Activated T-cell treated with anti-CD3 and anti-CD28 coated beads for 4 hours (primary cell): ENCODE results near the gene SPAG5.
"Not testable (repeated sequence)": the region's sequence is repeated elsewhere in the genome, so short reads cannot be mapped to it uniquely, and the experiment has no call there.

ENCODE experiments used
- DNase-seq: peaks from one replicate; pipeline ENCODE4 v3.0.0-alpha.2; 2020

The SPAG5 gene

DNA sequence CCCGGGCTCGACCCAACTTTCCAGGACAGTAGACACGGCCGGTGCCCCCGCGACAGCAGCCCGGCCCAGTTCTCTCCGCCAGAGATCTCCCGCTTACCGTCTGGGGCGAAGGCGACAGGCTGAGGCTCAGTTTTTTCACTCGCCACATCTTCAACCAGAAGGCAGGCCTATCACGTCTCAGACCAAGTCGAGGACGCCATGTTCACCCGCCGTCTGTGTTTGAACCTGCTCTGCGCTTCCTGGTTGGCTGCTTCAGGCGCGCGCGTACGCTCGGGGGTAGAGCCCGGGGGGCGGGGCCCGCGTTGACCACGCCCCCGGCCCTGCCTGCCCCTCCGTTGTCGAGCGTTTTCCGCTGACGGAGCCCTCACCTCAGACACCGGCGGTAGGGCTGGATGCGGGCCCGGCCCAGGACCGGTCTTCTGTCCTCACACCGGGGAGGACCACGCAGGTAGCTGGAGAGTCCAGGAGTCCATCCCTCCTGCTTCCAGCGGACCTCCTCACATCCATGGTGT, at the start of gene SPAG5:
TSS of gene SPAG5 (minus strand) at position 227 of the 512 bp plus-strand sequence. CDS start at position 148, 79 bp downstream.
- DNase-seq, result peak; percentile 91

GRCh38 chr17:28646039-28646754, 47.4 kb upstream of the SPAG5 start:
- DNase-seq, result no peak

DNA sequence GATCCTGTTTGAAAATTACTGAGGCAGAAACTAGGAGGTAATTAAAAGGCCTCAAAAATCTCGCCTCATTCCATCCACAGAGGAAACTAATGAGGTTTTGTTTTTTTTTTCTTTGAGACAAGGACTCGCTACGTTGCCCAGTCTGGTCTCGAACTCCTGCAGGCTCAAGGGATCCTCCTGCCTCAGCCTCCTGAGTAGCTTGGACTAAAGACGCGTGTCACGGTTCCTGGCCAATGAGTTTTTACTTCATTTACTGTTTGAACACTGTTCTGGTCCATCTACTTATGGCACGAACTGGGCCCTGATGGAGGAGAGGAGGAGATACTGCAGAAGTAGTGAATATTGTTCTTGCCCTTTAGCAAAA, 46.7 kb upstream of the SPAG5 start:
- no peak for DNase-seq

DNA sequence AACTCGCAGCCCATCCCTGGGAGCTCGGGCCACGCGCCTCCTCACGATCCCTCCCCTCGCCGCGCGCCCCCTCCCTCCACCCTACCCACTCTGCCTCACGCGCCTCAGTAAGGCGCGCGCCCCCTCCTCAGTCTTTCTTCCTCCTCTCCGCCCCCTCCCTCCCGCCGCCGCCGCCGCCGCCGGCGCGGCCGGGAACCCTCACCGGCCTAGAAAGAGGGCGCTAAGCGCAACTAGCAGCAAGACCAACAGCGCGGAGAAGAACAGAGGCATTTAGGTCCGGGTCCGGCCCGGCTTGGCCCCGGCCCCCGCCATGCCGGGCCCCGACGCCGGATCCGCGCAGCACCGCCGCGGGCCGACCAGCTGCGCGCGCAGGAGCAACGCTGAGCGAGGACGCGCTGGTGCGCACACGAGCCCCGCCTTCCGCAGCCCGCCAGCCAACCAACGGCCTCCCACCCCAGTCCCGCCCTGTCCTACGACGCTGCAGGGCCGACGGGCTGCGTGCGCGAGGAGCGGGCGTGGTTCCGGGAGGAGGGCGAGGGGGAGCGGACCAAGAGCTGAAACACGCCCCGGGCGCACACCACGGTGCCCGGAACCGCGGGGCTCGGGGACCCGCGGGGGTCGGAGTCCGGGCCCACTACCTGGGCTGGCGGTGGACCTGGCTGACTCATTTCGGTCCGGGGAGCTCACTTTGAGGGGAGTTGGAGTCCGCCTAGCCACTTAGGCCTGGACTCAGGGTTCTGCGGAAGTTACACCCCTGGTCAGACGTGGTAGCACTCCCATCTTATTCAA, 46.2 kb upstream of the SPAG5 start, which contains the start of gene BLTP2:
TSS of gene BLTP2 (minus strand) at position 372 of the 789 bp plus-strand sequence. CDS start at position 270, 102 bp downstream.
- peak; percentile 90 for DNase-seq

- no peak for DNase-seq
Observed at GRCh38 chr17:28643983-28644786, 45.4 kb upstream of the SPAG5 start.

DNA sequence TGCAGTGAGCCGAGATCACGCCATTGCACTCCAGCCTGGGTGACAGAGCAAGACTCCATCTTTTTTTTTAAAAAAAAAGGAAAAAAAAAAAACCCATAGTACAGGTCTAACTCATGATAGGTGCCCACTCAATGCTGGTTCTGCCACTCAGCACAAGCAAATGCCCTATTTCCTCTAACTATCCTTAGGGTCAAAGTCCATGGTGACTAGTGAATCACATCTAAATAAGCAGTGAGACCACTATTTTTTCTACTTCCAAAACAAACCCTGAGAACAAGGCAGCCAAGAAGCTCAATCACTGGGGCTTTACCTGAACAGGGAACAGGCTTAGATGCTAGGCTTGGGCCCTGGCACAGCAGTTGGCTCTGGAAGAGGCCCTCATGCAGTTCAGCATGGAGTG, 42.8 kb upstream of the SPAG5 start:
- no peak for DNase-seq

DNA sequence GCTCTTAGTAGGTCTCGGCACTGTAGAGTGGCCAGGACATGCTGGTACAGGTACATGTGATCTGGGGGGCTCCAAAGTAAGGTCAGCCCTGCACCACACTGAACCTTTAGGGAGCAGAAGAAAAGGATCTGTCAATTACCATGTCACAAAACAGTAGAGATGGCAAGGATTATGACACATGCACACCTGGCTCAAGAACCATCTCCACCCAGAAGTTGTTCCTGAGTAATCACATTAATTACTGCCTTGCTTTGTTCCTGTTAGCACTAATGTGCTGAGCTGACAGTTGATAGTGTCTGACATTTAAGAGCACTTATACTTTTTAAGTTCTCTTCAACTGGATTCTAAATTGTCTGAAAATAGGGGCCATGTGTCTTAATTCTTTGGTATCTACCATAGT, 36.7 kb upstream of the SPAG5 start:
- DNase-seq, result no peak

DNA sequence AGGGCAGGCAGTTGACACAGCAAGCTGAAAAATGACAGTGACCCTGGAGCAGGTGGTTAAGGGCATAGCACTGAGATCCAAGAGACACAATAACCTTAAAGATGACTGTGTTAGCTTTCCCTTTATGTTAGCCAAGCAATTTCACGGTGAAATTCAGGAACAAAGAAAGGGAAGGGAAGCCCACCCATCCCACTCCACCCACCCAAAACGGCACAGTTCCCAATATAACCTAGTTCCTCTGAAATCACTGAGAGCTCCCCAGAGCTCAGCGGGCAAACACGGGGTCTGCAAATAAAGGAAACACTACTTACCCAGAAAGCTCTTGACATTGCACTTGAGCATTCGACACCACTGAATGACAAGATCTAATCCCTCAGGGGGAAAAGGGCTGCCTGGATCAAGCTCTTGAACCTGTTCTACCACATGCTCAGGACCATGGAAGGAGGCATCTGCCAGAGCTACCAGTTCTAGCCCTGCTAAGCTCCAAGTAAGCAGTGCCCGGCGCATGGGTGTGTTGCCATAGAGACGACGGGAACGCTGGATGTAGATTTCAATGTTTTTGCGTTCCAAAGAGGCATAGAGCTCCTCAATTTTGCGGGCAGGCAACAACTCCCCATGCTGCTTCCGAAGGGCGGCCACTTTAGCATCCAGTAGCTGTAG, 35.5 kb upstream of the SPAG5 start:
- DNase-seq, result no peak

- DNase-seq, result no peak
Observed at GRCh38 chr17:28626818-28627217, 28.0 kb upstream of the SPAG5 start.

GRCh38 chr17:28624148-28624547, 25.3 kb upstream of the SPAG5 start:
- no peak for DNase-seq

DNA sequence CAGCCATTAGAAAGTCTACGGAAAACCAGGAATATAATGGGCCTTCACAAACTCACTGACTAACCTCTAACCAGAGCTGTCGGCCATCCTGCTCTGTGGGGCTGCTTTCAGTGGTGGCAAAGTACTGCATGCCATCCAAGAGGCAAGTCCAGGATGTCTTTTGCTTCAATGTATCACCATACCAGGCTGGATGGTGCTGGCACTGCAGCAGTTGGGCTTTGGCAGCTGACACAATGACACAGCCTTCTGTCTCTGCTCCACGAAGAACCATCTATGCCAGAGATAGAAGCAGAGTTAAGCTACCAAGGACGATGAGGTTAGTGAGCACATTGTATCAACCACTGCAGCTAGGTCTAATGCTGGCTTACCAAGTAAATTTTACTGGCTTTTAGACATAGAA, 24.9 kb upstream of the SPAG5 start:
- no peak for DNase-seq

GRCh38 chr17:28622186-28622585, 23.4 kb upstream of the SPAG5 start:
- DNase-seq, result no peak

GRCh38 chr17:28620010-28620409, 21.2 kb upstream of the SPAG5 start:
- DNase-seq, result no peak

GRCh38 chr17:28618464-28618863, 19.6 kb upstream of the SPAG5 start:
- no peak for DNase-seq

- no peak for DNase-seq
Observed at GRCh38 chr17:28616281-28616680, 17.5 kb upstream of the SPAG5 start.

DNA sequence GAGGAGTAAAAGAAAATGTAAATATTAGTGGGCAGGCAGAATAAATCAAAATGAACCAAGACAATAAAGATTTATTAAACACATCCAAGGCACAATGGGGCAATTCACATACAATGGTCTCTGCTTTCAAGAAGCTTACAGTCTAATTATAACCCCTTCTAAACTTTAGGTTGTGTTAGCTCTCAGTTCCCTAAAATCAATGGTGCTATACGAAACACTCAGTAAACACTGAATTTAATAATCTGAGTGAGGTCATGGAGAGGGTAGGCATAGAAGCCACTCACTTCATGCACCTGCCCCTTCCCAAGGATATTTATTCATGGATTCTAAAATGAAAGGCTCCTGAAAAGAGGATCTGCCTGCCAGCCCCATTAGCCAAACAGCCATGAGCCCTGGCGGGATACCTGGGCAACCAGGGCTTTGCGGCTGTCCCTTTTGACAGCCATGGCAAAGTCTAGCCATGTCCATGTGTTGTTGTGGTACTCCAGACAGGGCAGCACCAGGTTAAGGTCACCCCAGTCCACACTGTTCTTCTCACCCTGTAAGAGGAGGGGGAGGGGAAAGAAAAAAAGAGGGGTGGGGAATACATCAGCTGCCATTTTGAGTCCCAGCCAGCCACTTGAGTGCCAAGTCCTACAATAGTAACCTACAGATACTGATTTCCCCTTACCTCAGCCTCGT, 16.6 kb upstream of the SPAG5 start:
- no peak for DNase-seq

- DNase-seq, result no peak
Observed at GRCh38 chr17:28613931-28614381, 15.1 kb upstream of the SPAG5 start, which contains the start of gene RSKR. TSS of gene RSKR (minus strand) at chr17:28614185. CDS start at chr17:28614161, 24 bp downstream.

DNA sequence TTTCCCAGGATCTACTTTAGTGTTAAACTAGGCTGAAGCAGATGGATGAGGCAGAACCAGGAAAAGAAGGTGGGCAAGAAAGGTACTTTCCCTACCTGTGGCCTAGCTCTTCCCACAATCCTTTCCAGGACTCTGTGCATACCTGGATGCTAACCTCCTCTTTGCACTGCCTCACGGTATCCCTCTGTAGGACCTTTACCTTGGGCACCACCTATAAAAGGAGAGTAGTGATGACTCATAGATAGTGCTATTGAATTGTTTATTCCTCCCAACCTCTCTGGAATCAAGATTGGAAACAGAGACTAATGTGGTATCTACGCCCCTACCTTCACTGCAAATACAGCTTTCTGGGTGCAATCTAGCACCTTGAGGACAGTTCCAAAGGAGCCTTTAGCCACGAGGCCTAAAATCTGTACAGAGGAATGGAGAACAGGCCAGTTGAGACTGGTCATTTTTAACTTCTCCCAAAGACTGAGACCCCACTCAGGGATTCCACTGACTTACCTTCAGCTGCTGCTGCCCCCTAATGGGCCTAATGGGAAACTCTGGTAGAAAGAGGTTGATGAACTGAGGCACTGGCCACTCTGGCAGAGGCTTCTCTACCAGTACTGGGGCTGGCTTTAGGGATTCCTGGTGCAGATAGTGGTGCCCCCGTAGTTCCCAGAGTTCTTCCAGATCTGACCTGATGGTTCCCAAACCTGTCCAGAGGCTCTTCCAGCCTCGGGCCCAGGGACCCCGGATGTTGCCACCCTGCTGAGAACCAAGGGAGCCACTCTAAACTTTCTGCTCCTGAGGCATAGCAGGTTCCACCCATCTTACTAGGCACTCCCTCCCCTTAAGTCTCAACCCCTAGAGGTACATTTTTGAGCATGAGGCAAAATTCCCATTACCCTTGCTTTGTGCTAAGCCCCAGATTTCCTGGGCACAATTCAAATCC, 14.4 kb upstream of the SPAG5 start:
- peak; percentile 29 for DNase-seq

GRCh38 chr17:28612531-28612930, 13.7 kb upstream of the SPAG5 start:
- no peak for DNase-seq

GRCh38 chr17:28610376-28610775, 11.6 kb upstream of the SPAG5 start:
- DNase-seq, result no peak

DNA sequence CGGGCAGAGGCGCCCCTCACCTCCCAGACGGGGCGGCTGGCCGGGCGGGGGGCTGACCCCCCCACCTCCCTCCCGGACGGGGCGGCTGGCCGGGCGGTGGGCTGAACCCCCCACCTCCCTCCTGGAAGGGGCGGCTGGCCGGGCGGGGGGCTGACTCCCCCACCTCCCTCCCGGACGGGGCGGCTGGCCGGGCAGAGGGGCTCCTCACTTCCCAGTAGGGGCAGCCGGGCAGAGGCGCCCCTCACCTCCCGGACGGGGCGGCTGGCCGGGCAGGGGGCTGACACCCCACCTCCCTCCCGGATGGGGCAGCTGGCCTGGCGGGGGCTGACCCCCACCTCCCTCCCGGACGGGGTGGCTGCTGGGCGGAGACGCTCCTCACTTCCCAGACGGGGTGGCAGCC, 5.2 kb upstream of the SPAG5 start:
- DNase-seq, result not testable (repeated sequence)
